ENCODE data around the gene PPP1R14C. TPM values are rescaled to one million over a fixed set of nuclear protein-coding genes. Genes with fewer than 3 reads are reported as not detected.

The PPP1R14C gene
- total RNA-seq, 3 donors from 2014 or later: 11.1 to 33.5 (median 25.2) TPM

- Histone ChIP-seq H3K36me3 (ENCODE audit: low read depth) (no peaks in the 10 kb centered on the region), H3K4me1 (ENCODE audit: low read depth) (peaks cover 17% of the 10 kb centered on the region), H3K4me3 (no peak overlapping the region), H3K9me3 (no peaks in the 10 kb centered on the region)
- intact Hi-C loops (cut with DNase I, micrococcal nuclease): no loop called here
- DNase-seq (no peak), ATAC-seq (no peak)
- TF ChIP-seq CTCF (IDR thresholded peaks at IDR 0.05): no peak
Measured at GRCh38 chr6:150191809-150192208, 49.0 kb downstream of the PPP1R14C start.

GRCh38 chr6:150194195-150194594 lies 51.4 kb downstream of the PPP1R14C start:
- no peaks in the 10 kb centered on the region for H3K36me3 ChIP-seq (ENCODE audit: low read depth)
- no peak for TF ChIP-seq CTCF (IDR thresholded peaks at IDR 0.05)
- intact Hi-C loops (cut with DNase I, micrococcal nuclease): no loop called here
- DNase-seq (no peak), ATAC-seq (no peak)
- peaks cover 20% of the 10 kb centered on the region for H3K4me1 ChIP-seq (ENCODE audit: low read depth)
- no peaks in the 10 kb centered on the region for H3K9me3 ChIP-seq
- H3K4me3 ChIP-seq: no peak overlapping the region

GRCh38 chr6:150195996-150196417 lies 53.2 kb downstream of the PPP1R14C start:
- ATAC-seq (peak; percentile 86), DNase-seq (peak in 1 of 3 donors; percentile 74)
- H3K4me1 ChIP-seq (ENCODE audit: low read depth): peaks cover 30% of the 10 kb centered on the region
- no peak overlapping the region for H3K4me3 ChIP-seq
- TF ChIP-seq CTCF (IDR thresholded peaks at IDR 0.05): no peak
- intact Hi-C loops (cut with DNase I, micrococcal nuclease): no loop called here
- H3K36me3 ChIP-seq (ENCODE audit: low read depth): no peaks in the 10 kb centered on the region
- no peaks in the 10 kb centered on the region for H3K9me3 ChIP-seq

- Histone ChIP-seq H3K9me3 (no peaks in the 10 kb centered on the region), H3K4me1 (ENCODE audit: low read depth) (peaks cover 38% of the 10 kb centered on the region), H3K4me3 (no peak overlapping the region), H3K36me3 (ENCODE audit: low read depth) (no peaks in the 10 kb centered on the region)
- ATAC-seq (peak; percentile 70), DNase-seq (peak; percentile 60 to 77 (median 71))
- TF ChIP-seq CTCF (IDR thresholded peaks at IDR 0.05): no peak
- intact Hi-C loops (cut with DNase I, micrococcal nuclease): no loop called here
Measured at GRCh38 chr6:150196942-150197745, 54.3 kb downstream of the PPP1R14C start.

- TF ChIP-seq CTCF (IDR thresholded peaks at IDR 0.05): no peak
- Histone ChIP-seq H3K4me1 (ENCODE audit: low read depth) (peaks cover 39% of the 10 kb centered on the region), H3K36me3 (ENCODE audit: low read depth) (no peaks in the 10 kb centered on the region), H3K9me3 (no peaks in the 10 kb centered on the region), H3K4me3 (no peak overlapping the region)
- DNase-seq (no peak), ATAC-seq (no peak)
- intact Hi-C loops (cut with DNase I, micrococcal nuclease): no loop called here
Measured at GRCh38 chr6:150198532-150198931, 55.7 kb downstream of the PPP1R14C start.
